Hepatocyte (in vitro differentiated cells): ENCODE measurements around the gene AMFR.

Experiments used
- EZH2 ChIP-seq: fragments of 200-600 bp; sonication (generic); IDR thresholded peaks from 2 replicates; pipeline ENCODE4 v1.6.1; 2016; ENCODE audit warnings: antibody characterized with exemption, mild to moderate bottlenecking, borderline replicate concordance
- EZH2phosphoT487 ChIP-seq: fragments of 200-600 bp; sonication (generic); IDR thresholded peaks from one replicate; pipeline ENCODE4 v1.6.1; 2018; ENCODE audit warnings: antibody characterized with exemption, mild to moderate bottlenecking, low read depth, moderate library complexity; ENCODE audit not compliant: unreplicated experiment, severe bottlenecking
- TF ChIP-seq, protein P1 (sequence below): fragments of 200-600 bp; sonication (generic); IDR thresholded peaks from 2 replicates; pipeline ENCODE4 v1.5.1; 2016; ENCODE audit warnings: antibody characterized with exemption, mild to moderate bottlenecking; ENCODE audit not compliant: poor library complexity

DNA sequence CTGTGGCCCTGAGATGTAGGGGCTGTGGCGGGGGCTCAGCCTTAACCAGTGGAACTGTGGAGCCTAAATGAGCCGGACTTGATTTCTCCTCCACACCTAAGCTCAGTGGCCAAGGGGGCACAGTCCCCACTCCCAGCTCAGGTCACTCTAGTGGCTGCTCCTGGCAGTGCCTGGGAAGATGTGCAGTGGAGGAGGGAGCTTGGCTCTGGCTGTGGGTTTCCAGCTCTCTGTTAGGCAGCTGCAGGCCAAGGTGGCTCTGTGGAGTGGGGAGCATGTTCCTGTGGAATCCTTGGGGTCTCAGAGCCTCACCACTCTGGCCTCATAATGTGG is 76.3 kb downstream of the AMFR start:
- TF ChIP-seq EZH2phosphoT487 (no peak), EZH2 (no peak)
- TF ChIP-seq, protein P1, sequence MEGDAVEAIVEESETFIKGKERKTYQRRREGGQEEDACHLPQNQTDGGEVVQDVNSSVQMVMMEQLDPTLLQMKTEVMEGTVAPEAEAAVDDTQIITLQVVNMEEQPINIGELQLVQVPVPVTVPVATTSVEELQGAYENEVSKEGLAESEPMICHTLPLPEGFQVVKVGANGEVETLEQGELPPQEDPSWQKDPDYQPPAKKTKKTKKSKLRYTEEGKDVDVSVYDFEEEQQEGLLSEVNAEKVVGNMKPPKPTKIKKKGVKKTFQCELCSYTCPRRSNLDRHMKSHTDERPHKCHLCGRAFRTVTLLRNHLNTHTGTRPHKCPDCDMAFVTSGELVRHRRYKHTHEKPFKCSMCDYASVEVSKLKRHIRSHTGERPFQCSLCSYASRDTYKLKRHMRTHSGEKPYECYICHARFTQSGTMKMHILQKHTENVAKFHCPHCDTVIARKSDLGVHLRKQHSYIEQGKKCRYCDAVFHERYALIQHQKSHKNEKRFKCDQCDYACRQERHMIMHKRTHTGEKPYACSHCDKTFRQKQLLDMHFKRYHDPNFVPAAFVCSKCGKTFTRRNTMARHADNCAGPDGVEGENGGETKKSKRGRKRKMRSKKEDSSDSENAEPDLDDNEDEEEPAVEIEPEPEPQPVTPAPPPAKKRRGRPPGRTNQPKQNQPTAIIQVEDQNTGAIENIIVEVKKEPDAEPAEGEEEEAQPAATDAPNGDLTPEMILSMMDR, result no peak
